ENCODE data around the gene HEXIM1. TPM values are rescaled to one million over a fixed set of nuclear protein-coding genes. Genes with fewer than 3 reads are reported as not detected.

HEXIM1 gene
- total RNA-seq, 4 donors from 2014 or later = 14.5 to 20.5 (median 16.1) TPM

- TF ChIP-seq, protein P1, sequence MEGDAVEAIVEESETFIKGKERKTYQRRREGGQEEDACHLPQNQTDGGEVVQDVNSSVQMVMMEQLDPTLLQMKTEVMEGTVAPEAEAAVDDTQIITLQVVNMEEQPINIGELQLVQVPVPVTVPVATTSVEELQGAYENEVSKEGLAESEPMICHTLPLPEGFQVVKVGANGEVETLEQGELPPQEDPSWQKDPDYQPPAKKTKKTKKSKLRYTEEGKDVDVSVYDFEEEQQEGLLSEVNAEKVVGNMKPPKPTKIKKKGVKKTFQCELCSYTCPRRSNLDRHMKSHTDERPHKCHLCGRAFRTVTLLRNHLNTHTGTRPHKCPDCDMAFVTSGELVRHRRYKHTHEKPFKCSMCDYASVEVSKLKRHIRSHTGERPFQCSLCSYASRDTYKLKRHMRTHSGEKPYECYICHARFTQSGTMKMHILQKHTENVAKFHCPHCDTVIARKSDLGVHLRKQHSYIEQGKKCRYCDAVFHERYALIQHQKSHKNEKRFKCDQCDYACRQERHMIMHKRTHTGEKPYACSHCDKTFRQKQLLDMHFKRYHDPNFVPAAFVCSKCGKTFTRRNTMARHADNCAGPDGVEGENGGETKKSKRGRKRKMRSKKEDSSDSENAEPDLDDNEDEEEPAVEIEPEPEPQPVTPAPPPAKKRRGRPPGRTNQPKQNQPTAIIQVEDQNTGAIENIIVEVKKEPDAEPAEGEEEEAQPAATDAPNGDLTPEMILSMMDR (IDR thresholded peaks at IDR 0.05; ENCODE audit: low read depth) = no peak
Measured at GRCh38 chr17:45104029-45104428, 44.2 kb upstream of the HEXIM1 start.

- TF ChIP-seq, protein P1 (IDR thresholded peaks at IDR 0.05; ENCODE audit: low read depth) = no peak
Measured at GRCh38 chr17:45104497-45104896, 43.8 kb upstream of the HEXIM1 start.

GRCh38 chr17:45104907-45105624, 43.2 kb upstream of the HEXIM1 start:
- TF ChIP-seq, protein P1 (IDR thresholded peaks at IDR 0.05; ENCODE audit: low read depth) = no peak

DNA sequence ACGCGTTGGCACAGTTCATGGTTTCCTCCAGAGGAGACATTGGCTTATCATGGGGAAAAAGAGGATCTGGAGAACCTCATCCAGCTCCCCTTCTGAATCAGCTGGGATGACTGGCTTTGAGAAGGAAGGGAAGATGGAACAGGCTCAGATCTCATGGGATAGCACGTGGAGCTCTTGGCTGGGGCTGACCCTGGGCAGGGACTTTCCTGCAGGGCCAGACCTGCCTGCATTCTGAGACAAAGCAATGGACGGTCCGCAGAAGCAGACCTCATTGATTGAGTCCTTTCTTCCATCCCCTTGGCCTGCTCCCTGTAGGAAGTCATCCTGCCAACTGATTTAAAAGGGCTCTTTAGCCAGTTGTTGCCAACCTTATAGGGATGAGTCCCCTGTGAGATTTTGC, 42.2 kb upstream of the HEXIM1 start:
- TF ChIP-seq, protein P1 (IDR thresholded peaks at IDR 0.05; ENCODE audit: low read depth) = no peak

DNA sequence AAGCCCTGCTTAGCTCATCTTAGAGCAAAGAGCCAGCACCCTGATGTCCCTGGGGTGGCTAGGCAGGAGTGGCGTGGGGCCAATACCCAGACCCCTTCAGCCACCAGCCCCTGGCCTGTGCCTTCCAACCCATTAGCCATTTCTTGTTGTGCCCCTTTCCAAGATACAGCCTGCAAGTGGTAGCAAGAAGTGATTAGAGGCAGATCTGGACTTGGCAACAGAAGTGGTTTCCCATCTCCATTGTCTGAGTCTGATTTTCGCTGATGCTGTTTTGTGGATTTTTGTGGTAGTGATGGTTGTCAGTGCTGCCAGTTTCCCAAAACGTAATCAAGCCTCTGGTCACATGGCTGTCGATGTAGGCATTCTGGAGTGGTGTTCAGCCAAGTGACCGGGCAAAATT, 41.7 kb upstream of the HEXIM1 start:
- TF ChIP-seq, protein P1 (IDR thresholded peaks at IDR 0.05; ENCODE audit: low read depth) = no peak

DNA sequence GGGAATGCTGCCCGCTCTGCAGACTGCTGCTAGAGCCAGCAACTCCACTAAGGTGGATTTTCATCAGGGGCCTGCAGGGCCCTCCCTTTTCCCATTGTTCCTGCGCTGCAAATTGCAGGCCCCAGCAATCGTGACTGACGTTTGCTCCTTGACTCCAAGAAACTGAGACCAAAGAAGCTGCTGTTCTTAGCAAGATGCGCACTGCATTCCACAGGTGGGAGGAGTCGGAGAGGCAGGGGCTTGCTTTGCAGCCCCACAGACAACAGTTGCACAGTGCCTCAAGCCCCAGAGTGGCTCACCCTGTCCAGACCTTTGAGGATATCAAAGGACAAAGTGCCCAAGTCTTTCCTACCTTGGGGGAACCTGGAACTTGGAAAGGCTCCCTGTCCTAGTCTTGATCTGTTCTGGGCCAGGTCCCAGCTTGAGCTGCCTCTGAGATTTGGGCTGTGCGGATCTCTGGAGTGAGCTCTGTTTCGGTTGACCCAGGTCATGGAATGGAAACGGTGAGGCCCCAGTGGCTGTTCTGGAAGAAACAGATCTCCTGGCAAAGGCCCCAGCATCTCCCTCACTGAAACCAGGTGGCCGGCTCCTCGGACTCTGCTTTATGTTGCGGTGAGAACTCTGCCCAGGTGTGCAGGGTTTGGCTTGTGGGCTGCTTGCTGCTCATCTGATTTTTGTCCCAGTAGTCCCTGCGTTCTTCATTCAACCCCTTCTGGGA, 40.8 kb upstream of the HEXIM1 start:
- TF ChIP-seq, protein P1 (IDR thresholded peaks at IDR 0.05; ENCODE audit: low read depth) = no peak

- TF ChIP-seq, protein P1 (IDR thresholded peaks at IDR 0.05; ENCODE audit: low read depth) = no peak
Measured at GRCh38 chr17:45108051-45108450, 40.2 kb upstream of the HEXIM1 start.

All from subcutaneous adipose tissue (tissue), 4 donors.